Body of pancreas (tissue), 4 donors: ENCODE data around the gene B3GAT1. TPM values are rescaled to one million over a fixed set of nuclear protein-coding genes. Genes with fewer than 3 reads are reported as not detected.
"Not testable (repeated sequence)": the region's sequence is repeated elsewhere in the genome, so short reads cannot be mapped to it uniquely, and the experiment has no call there.

ENCODE experiments used
- ATAC-seq: fragments of 150-250 bp; one replicate; pipeline ENCODE4 v1.9.1; 2016
- DNase-seq, 4 donors: peaks; one replicate each; pipeline ENCODE4 v3.0.0-alpha.2; 2019
- H3K27ac ChIP-seq, 4 donors: fragments of 200-600 bp; sonication (generic); 1 replicate in 3 of 4; 2 replicates in 1 of 4; pipeline versions ENCODE4 v1.5.1 to v1.6.1; 2016 to 2019; ENCODE audit warnings: mild to moderate bottlenecking in 1 of 4, mixed read lengths in 1 of 4, moderate library complexity in 1 of 4
- H3K27me3 ChIP-seq, 2 donors: fragments of 200-600 bp; sonication (generic); one replicate each; pipeline ENCODE4 v1.6.0; 2016; ENCODE audit warnings: mild to moderate bottlenecking in 1 of 2
- H3K36me3 ChIP-seq, 2 donors: fragments of 200-600 bp; sonication (generic); replicated peaks in 1 of 2; 2 replicates each; pipeline ENCODE4 v1.5.1; 2016; ENCODE audit warnings: low read depth in 2 of 2; ENCODE audit not compliant: insufficient read depth in 1 of 2
- H3K4me1 ChIP-seq: fragments of 200-600 bp; sonication (generic); one replicate; pipeline ENCODE4 v1.6.0; 2016
- H3K4me3 ChIP-seq, 2 donors: fragments of 200-600 bp; sonication (generic); 1 replicate in 1 of 2; 2 replicates in 1 of 2; pipeline ENCODE4 v1.5.1; 2016 to 2019
- H3K9me3 ChIP-seq, 3 donors: fragments of 200-600 bp; sonication (generic); 1 replicate in 2 of 3; 2 replicates in 1 of 3; pipeline ENCODE4 v1.5.1; 2016
- POLR2A ChIP-seq, 3 donors: fragments of 450-650 bp; IDR thresholded peaks; one replicate each; pipeline ENCODE4 v1.6.1; 2016; ENCODE audit warnings: antibody characterized with exemption in 3 of 3, mild to moderate bottlenecking in 2 of 3
- WGBS, 2 donors: methylation state at CpG; one replicate each; pipeline ENCODE4 v1.1.5; 2017; 5-methylcytosine and 5-hydroxymethylcytosine counted together
- intact Hi-C: fragments of 100-400 bp; cut with DNase I; formaldehyde crosslinking; loops from one replicate; pipeline ENCODE4 v1.15.1; 2023
- total RNA-seq, 2 donors: library from RNA; depleted of rRNA; stranded (reverse); fragments of >200 nt; gene quantifications; one replicate each; pipeline ENCODE4 v1.1.0, GENCODE V29; 2016
- TF ChIP-seq, protein P1 (sequence below), 7 experiments: fragments of 450-650 bp in 4 of 7; fragments of 200-600 bp in 3 of 7; sonication (generic) in 3 of 7; IDR thresholded peaks; one replicate each; pipeline ENCODE4 v1.5.1; 2016 to 2019; ENCODE audit warnings: antibody characterized with exemption in 7 of 7

Gene B3GAT1
- total RNA-seq, 2 donors from 2014 or later: under 0.01 TPM; not detected in 1

DNA sequence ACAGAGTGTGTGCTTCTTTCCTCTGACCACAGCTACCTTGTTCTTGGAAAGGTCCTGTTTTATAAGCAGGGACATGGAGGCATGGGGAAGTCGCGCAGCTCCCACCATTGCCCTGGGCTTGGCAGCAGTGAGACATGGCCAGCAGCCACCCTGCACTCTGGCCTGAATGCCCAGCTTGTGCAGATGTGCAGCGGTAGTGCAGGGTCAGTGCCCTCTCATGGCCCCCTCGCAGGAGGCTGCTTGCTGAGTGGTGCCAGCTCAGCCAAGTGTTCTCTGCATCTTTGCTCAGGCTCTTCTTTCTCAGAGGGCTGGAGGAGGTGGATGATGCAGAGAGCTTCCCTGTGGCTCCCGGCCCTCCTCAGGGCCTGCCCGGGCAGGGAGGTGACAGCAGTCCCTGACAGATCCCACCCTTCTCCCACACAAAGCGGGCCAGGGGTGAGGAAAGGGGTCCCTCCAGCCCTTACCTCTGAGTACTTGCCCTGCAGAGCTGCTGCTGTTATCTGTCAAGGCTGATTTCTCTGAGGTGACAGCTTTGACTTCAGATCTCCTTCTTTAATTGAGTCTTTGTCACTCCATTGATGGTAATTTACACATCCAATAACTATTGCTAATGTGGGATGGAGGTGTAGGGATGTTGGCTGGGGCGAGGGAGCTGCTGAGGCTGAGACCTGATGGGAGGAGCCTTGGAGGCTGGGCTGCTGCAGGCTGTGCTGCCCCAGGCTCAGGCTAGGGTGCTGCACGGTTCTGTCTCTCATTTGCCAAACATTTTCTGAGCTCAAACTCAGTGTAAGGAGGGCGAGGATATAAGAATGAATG lies 47.4 kb upstream of the B3GAT1 start:
- Histone ChIP-seq H3K4me3 (no peak overlapping the region), H3K4me1 (no peaks in the 10 kb centered on the region), H3K27me3 (no peaks in the 10 kb centered on the region), H3K36me3 (no peaks in the 10 kb centered on the region), H3K9me3 (peaks cover 0 to 7% (median 0%) of the 10 kb centered on the region in 3 donors), H3K27ac (no peak overlapping the region)
- whole genome bisulfite sequencing, 2 donors: 29 to 36% methylated on average over 4 to 10 of the region's 10 CpGs
- TF ChIP-seq, protein P1, sequence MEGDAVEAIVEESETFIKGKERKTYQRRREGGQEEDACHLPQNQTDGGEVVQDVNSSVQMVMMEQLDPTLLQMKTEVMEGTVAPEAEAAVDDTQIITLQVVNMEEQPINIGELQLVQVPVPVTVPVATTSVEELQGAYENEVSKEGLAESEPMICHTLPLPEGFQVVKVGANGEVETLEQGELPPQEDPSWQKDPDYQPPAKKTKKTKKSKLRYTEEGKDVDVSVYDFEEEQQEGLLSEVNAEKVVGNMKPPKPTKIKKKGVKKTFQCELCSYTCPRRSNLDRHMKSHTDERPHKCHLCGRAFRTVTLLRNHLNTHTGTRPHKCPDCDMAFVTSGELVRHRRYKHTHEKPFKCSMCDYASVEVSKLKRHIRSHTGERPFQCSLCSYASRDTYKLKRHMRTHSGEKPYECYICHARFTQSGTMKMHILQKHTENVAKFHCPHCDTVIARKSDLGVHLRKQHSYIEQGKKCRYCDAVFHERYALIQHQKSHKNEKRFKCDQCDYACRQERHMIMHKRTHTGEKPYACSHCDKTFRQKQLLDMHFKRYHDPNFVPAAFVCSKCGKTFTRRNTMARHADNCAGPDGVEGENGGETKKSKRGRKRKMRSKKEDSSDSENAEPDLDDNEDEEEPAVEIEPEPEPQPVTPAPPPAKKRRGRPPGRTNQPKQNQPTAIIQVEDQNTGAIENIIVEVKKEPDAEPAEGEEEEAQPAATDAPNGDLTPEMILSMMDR (IDR thresholded peaks at IDR 0.05): no peak
- TF ChIP-seq POLR2A (IDR thresholded peaks at IDR 0.05): no peak
- intact Hi-C loops: no loop called here
- DNase-seq: no peak
- ATAC-seq: no peak

DNA sequence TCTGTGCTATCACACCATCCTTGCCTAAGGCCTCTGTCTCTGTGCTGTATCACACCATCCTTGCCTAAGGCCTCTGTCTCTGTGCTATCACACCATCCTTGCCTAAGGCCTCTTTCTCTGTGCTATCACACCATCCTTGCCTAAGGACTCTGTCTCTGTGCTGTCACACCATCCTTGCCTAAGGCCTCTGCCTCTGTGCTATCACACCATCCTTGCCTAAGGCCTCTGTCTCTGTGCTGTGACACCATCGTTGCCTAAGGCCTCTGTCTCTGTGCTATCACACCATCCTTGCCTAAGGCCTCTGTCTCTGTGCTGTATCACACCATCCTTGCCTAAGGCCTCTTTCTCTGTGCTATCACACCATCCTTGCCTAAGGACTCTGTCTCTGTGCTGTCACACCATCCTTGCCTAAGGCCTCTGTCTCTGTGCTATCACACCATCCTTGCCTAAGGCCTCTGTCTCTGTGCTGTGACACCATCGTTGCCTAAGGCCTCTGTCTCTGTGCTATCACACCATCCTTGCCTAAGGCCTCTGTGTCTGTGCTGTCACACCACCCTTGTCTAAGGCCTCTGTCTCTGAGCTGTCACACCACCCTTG lies 45.5 kb upstream of the B3GAT1 start:
- DNase-seq, intact Hi-C loops, H3K9me3 ChIP-seq, H3K4me3 ChIP-seq, H3K4me1 ChIP-seq, H3K27ac ChIP-seq, H3K27me3 ChIP-seq, H3K36me3 ChIP-seq, ATAC-seq: not testable (repeated sequence)
- 78 to 83% methylated on average over 1 to 2 of the region's 2 CpGs for WGBS, 2 donors

DNA sequence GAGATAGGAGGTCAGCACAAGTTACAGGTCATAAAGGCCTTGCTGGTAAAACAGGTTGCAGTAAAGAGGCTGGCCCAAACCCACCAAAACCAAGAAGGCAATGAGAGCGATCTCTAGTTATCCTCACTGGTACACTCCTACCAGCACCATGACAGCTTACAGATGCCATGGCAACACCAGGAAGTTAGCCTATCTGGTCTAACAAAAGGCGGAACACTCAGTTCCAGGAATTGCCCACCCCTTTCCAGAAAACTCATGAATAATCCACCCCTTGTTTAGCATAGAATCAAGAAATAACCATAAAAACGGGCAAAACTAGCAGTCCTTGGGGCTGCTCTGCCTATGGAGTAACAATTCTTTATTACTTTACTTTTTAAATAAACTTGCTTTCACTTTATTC lies 43.5 kb upstream of the B3GAT1 start:
- Histone ChIP-seq H3K4me3 (no peak overlapping the region), H3K36me3 (no peaks in the 10 kb centered on the region), H3K9me3 (peaks cover 0 to 7% (median 0%) of the 10 kb centered on the region in 3 donors), H3K4me1 (no peaks in the 10 kb centered on the region), H3K27me3 (no peaks in the 10 kb centered on the region), H3K27ac (no peak overlapping the region)
- intact Hi-C loops: no loop called here
- no peak for ATAC-seq
- 58 to 69% methylated on average over 3 of the region's 3 CpGs for WGBS, 2 donors
- DNase-seq: no peak
- TF ChIP-seq, protein P1 (IDR thresholded peaks at IDR 0.05): no peak
- no peak for TF ChIP-seq POLR2A (IDR thresholded peaks at IDR 0.05)

DNA sequence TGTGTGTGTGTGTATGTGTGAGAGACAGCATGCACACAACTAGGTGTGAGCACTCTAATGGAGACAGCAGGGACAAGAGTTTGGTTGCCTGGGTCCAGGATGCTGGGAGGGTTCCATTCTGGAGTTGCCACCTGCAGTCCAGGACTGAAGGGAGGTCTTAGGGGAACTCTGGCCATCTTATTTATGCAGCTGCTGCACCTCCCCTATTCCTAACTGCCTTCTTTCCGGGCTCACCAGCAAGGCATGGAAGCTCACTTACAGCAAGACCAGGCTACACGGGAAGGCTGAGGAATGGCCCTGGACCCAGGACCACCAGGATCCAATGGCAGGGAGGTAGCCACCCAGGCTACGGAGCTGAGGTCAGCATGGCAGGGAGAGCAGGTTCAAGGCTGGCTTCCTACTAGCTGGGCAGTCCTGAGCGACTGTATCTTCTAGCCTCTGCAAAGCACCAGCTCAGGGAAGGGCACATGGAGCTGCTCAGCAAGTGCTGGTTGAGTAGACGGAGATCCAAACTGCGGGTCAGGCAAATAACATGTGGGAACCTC lies 42.2 kb upstream of the B3GAT1 start:
- ATAC-seq (no peak), DNase-seq (no peak)
- Histone ChIP-seq H3K4me3 (no peak overlapping the region), H3K9me3 (peaks cover 0 to 7% (median 0%) of the 10 kb centered on the region in 3 donors), H3K27me3 (no peaks in the 10 kb centered on the region), H3K27ac (no peak overlapping the region), H3K36me3 (no peaks in the 10 kb centered on the region), H3K4me1 (no peaks in the 10 kb centered on the region)
- intact Hi-C loops: no loop called here
- WGBS, 2 donors: 49 to 68% methylated on average over 3 to 6 of the region's 6 CpGs
- no peak for TF ChIP-seq POLR2A (IDR thresholded peaks at IDR 0.05)
- TF ChIP-seq, protein P1 (IDR thresholded peaks at IDR 0.05): no peak

DNA sequence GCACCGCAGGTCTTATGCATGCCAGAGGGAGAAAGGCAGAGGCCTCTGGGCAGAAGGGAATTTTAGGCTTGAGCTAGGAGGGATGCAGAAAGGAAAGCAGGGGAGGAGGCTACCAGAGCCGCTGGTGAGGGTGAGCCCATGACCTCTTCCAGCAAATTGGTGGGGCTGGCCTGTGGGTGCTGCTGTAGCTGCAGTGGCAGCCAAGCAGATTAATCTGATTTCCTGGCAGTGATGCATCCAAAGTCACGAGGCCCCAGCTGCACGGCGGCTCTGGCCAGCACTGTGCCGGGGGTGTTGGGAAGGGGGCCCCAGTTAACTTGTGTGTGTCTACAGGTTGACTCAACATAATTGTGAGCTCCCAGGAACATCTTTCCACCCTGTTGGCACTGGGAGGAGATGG lies 41.4 kb upstream of the B3GAT1 start:
- Histone ChIP-seq H3K9me3 (peaks cover 0 to 7% (median 0%) of the 10 kb centered on the region in 3 donors), H3K4me3 (no peak overlapping the region), H3K36me3 (no peaks in the 10 kb centered on the region), H3K4me1 (no peaks in the 10 kb centered on the region), H3K27ac (no peak overlapping the region), H3K27me3 (no peaks in the 10 kb centered on the region)
- TF ChIP-seq, protein P1 (IDR thresholded peaks at IDR 0.05): no peak
- TF ChIP-seq POLR2A (IDR thresholded peaks at IDR 0.05): no peak
- ATAC-seq (no peak), DNase-seq (no peak)
- 55 to 60% methylated on average over 5 to 6 of the region's 6 CpGs for WGBS, 2 donors
- intact Hi-C loops: no loop called here
